OCI-LY3 (cell line): ENCODE measurements around the gene FHOD1.

Experiments used
- H2AFZ ChIP-seq: fragments of 200-600, 300-600 bp; shearing (Covaris generic); 2 replicates; pipeline ENCODE4 v1.6.0; 2014; ENCODE audit warnings: antibody characterized with exemption, low read depth, low read length
- H3K27ac ChIP-seq: fragments of 200-600, 300-600 bp; sonication (generic); 2 replicates; pipeline ENCODE4 v1.5.1; 2014; ENCODE audit warnings: mild to moderate bottlenecking, low read length, moderate library complexity, mixed read lengths
- H3K27me3 ChIP-seq: fragments of 200-600, 300-600 bp; sonication (generic); 2 replicates; pipeline ENCODE4 v1.6.1; 2014; ENCODE audit warnings: low read depth, low read length, mixed read lengths
- H3K36me3 ChIP-seq: fragments of 200-600, 300-600 bp; sonication (generic); replicated peaks from 2 replicates; pipeline ENCODE3; 2014; ENCODE audit warnings: low read depth, low read length, mixed read lengths
- H3K4me1 ChIP-seq: fragments of 300-600, 200-600 bp; sonication (generic); 2 replicates; pipeline ENCODE4 v1.6.1; 2014; ENCODE audit warnings: low read length, mixed read lengths
- H3K4me2 ChIP-seq: fragments of 200-600, 300-600 bp; sonication (generic); 2 replicates; pipeline ENCODE4 v1.6.1; 2014; ENCODE audit warnings: low read length, mixed read lengths
- H3K4me3 ChIP-seq: fragments of 300-600, 200-600 bp; sonication (generic); 2 replicates; pipeline ENCODE4 v1.5.1; 2014; ENCODE audit warnings: antibody characterized with exemption, mild to moderate bottlenecking, low read length, moderate library complexity
- H3K79me2 ChIP-seq: fragments of 300-600, 200-600 bp; shearing (Covaris generic); 2 replicates; pipeline ENCODE4 v1.6.1; 2014; ENCODE audit warnings: mild to moderate bottlenecking, low read length, mixed read lengths
- H3K9ac ChIP-seq: fragments of 300-600, 200-600 bp; shearing (Covaris generic); 2 replicates; pipeline ENCODE4 v1.6.0; 2014; ENCODE audit warnings: mild to moderate bottlenecking, low read length, moderate library complexity
- H3K9me3 ChIP-seq: fragments of 200-600, 300-600 bp; shearing (Covaris generic); 2 replicates; pipeline ENCODE4 v1.6.1; 2014; ENCODE audit warnings: low read length, mixed read lengths; ENCODE audit not compliant: insufficient read depth
- H4K20me1 ChIP-seq: fragments of 200-600, 300-600 bp; sonication (generic); 2 replicates; pipeline ENCODE4 v1.6.1; 2016; ENCODE audit warnings: low read length, mixed read lengths; ENCODE audit not compliant: insufficient read depth
- CTCF ChIP-seq: fragments of 200-600, 300-600 bp; sonication (generic); IDR thresholded peaks from 2 replicates; pipeline ENCODE4 v1.5.1; 2014; ENCODE audit warnings: antibody characterized with exemption, low read length, low read depth
- EZH2phosphoT487 ChIP-seq: fragments of 200-600 bp; shearing (Covaris generic); IDR thresholded peaks from 2 replicates; pipeline ENCODE4 v1.6.1; 2018; ENCODE audit warnings: antibody characterized with exemption, mixed run types, low read depth

The FHOD1 gene

GRCh38 chr16:67228034-67228785 is 19.1 kb downstream of the FHOD1 start:
- H4K20me1 ChIP-seq: no peaks in the 10 kb centered on the region
- H3K9ac ChIP-seq: peak overlapping the region; percentile 86
- peaks cover 13% of the 10 kb centered on the region for H3K4me1 ChIP-seq
- peak overlapping the region; percentile 2; the same call in 1 of the 2 replicates for H3K27ac ChIP-seq
- no peak overlapping the region for H2AFZ ChIP-seq
- H3K9me3 ChIP-seq: no peaks in the 10 kb centered on the region
- TF ChIP-seq EZH2phosphoT487: no peak
- no peak for TF ChIP-seq CTCF
- no peaks in the 10 kb centered on the region for H3K27me3 ChIP-seq
- H3K4me3 ChIP-seq: peak overlapping the region; percentile 86
- H3K4me2 ChIP-seq: peak overlapping the region; percentile 80
- H3K79me2 ChIP-seq: peaks cover 21% of the 10 kb centered on the region
- H3K36me3 ChIP-seq: peaks cover 41% of the 10 kb centered on the region

- Histone ChIP-seq H3K36me3 (peaks cover 40% of the 10 kb centered on the region), H3K9ac (peak overlapping the region; percentile 86), H3K4me3 (peak overlapping the region; percentile 86), H3K27me3 (no peaks in the 10 kb centered on the region), H3K79me2 (peaks cover 21% of the 10 kb centered on the region), H4K20me1 (no peaks in the 10 kb centered on the region), H2AFZ (no peak overlapping the region), H3K4me1 (peaks cover 13% of the 10 kb centered on the region), H3K4me2 (peak overlapping the region; percentile 80), H3K9me3 (no peaks in the 10 kb centered on the region), H3K27ac (peak overlapping the region; percentile 63)
- TF ChIP-seq EZH2phosphoT487: no peak
- no peak for TF ChIP-seq CTCF
Measured at GRCh38 chr16:67227567-67227921, 19.7 kb downstream of the FHOD1 start.

- H3K27me3 ChIP-seq: no peaks in the 10 kb centered on the region
- peak within 1 kb of the TSS; percentile 63 for H3K27ac ChIP-seq
- H3K9ac ChIP-seq: peak within 1 kb of the TSS; percentile 88
- no peaks in the 10 kb centered on the region for H3K9me3 ChIP-seq
- peaks cover 21% of the 10 kb centered on the region for H3K79me2 ChIP-seq
- H4K20me1 ChIP-seq: no peaks in the 10 kb centered on the region
- peak within 1 kb of the TSS; percentile 86 for H3K4me3 ChIP-seq
- peak within 1 kb of the TSS; percentile 83 for H3K4me2 ChIP-seq
- peaks cover 13% of the 10 kb centered on the region for H3K4me1 ChIP-seq
- peak within 1 kb of the TSS; percentile 69; the same call in 1 of the 2 replicates for H2AFZ ChIP-seq
- peak; percentile 32 for TF ChIP-seq CTCF
- no peak for TF ChIP-seq EZH2phosphoT487
- peaks cover 37% of the 10 kb centered on the region for H3K36me3 ChIP-seq
Measured at GRCh38 chr16:67226804-67227566, 20.3 kb downstream of the FHOD1 start, which contains the start of gene TMEM208. Gene TMEM208, plus strand, starts transcription at chr16:67227130. Its CDS starts 89 bp downstream, at chr16:67227219.

GRCh38 chr16:67226295-67226803 is 20.9 kb downstream of the FHOD1 start:
- Histone ChIP-seq H3K4me3 (peak overlapping the region; percentile 86), H4K20me1 (no peaks in the 10 kb centered on the region), H3K9ac (peak overlapping the region; percentile 88), H3K9me3 (no peaks in the 10 kb centered on the region), H3K27me3 (no peaks in the 10 kb centered on the region), H3K4me2 (peak overlapping the region; percentile 83), H3K79me2 (peaks cover 21% of the 10 kb centered on the region), H3K4me1 (peaks cover 13% of the 10 kb centered on the region), H2AFZ (peak overlapping the region; percentile 69; the same call in 1 of the 2 replicates), H3K36me3 (peaks cover 31% of the 10 kb centered on the region), H3K27ac (peak overlapping the region; percentile 54)
- TF ChIP-seq EZH2phosphoT487: no peak
- TF ChIP-seq CTCF: no peak
